ENCODE measurements around the gene UBE2QL1. TPM values are rescaled to one million over a fixed set of nuclear protein-coding genes. Genes with fewer than 3 reads are reported as not detected.
A peak's percentile ranks its signal among the peaks of the same experiment; 100 is the strongest.

UBE2QL1 gene
- total and polyA plus RNA-seq, 8 donors, result 0.58 to 6.1 (median 0.95) TPM; not detected in 1

- DNase-seq, result no peak
- no peaks in the 10 kb centered on the region for H3K36me3 ChIP-seq
- H3K9me3 ChIP-seq, result no peaks in the 10 kb centered on the region
- peaks cover 0 to 5% (median 0%) of the 10 kb centered on the region in 3 donors for H3K27me3 ChIP-seq
- TF ChIP-seq CTCF (IDR thresholded peaks at IDR 0.05) (no peak), POLR2A (IDR thresholded peaks at IDR 0.05) (no peak), EP300 (IDR thresholded peaks at IDR 0.05) (no peak), POLR2AphosphoS5 (IDR thresholded peaks at IDR 0.05) (no peak)
- no peak overlapping the region for H3K27ac ChIP-seq
- WGBS, 5 donors, result 64 to 87% (median 72%) methylated on average over 2 to 4 of the region's 4 CpGs
- H3K4me3 ChIP-seq, result no peak overlapping the region
- no peaks in the 10 kb centered on the region for H3K4me1 ChIP-seq
- intact Hi-C loops (cut with DNase I; ENCODE audit: low total_unique reads), result no loop called here
Measured at GRCh38 chr5:6412811-6413210, 35.8 kb upstream of the UBE2QL1 start.

DNA sequence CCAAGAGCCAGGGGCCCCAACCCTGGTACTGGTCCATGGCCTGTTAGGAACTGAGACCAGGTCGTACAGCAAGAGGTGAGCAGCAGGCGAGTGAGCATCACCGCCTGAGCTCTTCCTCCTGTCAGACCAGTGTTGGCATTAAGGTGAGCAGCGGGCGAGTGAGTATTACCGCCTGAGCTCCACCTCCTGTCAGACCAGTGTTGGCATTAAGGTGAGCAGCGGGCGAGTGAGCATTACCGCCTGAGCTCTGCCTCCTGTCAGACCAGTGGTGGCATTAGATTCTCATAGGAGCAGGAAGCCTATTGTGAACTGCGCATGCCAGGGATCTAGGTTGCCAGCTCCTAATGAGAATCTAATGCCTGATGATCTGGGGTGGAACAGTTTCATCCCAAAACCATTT is 31.0 kb upstream of the UBE2QL1 start:
- peaks cover 0 to 5% (median 0%) of the 10 kb centered on the region in 3 donors for H3K27me3 ChIP-seq
- intact Hi-C loops (cut with DNase I; ENCODE audit: low total_unique reads), result no loop called here
- no peak overlapping the region for H3K4me3 ChIP-seq
- no peak overlapping the region for H3K27ac ChIP-seq
- 93 to 97% (median 95%) methylated on average over 5 to 10 of the region's 10 CpGs for WGBS, 5 donors
- no peak for TF ChIP-seq POLR2A (IDR thresholded peaks at IDR 0.05)
- no peaks in the 10 kb centered on the region for H3K9me3 ChIP-seq
- no peak for DNase-seq
- H3K4me1 ChIP-seq, result peaks cover 0 to 11% (median 4%) of the 10 kb centered on the region in 4 donors
- H3K36me3 ChIP-seq, result no peaks in the 10 kb centered on the region

- WGBS, 5 donors, result 68 to 85% (median 73%) methylated on average over 3 of the region's 3 CpGs
- intact Hi-C loops (cut with DNase I; ENCODE audit: low total_unique reads), result no loop called here
- Histone ChIP-seq H3K27ac (no peak overlapping the region), H3K36me3 (no peaks in the 10 kb centered on the region), H3K9me3 (no peaks in the 10 kb centered on the region), H3K4me1 (peaks cover 0 to 11% (median 4%) of the 10 kb centered on the region in 4 donors), H3K27me3 (peaks cover 0 to 5% (median 0%) of the 10 kb centered on the region in 3 donors), H3K4me3 (no peak overlapping the region)
- DNase-seq, result no peak
- no peak for TF ChIP-seq CTCF (IDR thresholded peaks at IDR 0.05)
- TF ChIP-seq POLR2AphosphoS5 (IDR thresholded peaks at IDR 0.05), result no peak
- no peak for TF ChIP-seq EP300 (IDR thresholded peaks at IDR 0.05)
- TF ChIP-seq POLR2A (IDR thresholded peaks at IDR 0.05), result no peak
Measured at GRCh38 chr5:6418679-6419276, 29.9 kb upstream of the UBE2QL1 start.

- Histone ChIP-seq H3K4me3 (no peak overlapping the region), H3K27me3 (peaks cover 0 to 11% (median 0%) of the 10 kb centered on the region in 3 donors), H3K36me3 (no peaks in the 10 kb centered on the region), H3K9me3 (no peaks in the 10 kb centered on the region), H3K27ac (no peak overlapping the region), H3K4me1 (peaks cover 0 to 11% (median 4%) of the 10 kb centered on the region in 4 donors)
- 18 to 29% (median 24%) methylated on average over 8 of the region's 8 CpGs for WGBS, 5 donors
- TF ChIP-seq POLR2AphosphoS5 (IDR thresholded peaks at IDR 0.05) (no peak), EP300 (IDR thresholded peaks at IDR 0.05) (no peak), CTCF (IDR thresholded peaks at IDR 0.05) (no peak), POLR2A (IDR thresholded peaks at IDR 0.05) (no peak)
- intact Hi-C loops (cut with DNase I; ENCODE audit: low total_unique reads), result no loop called here
- peak in 1 of 2 donors; percentile 63 for DNase-seq
Measured at GRCh38 chr5:6419340-6419852, 29.3 kb upstream of the UBE2QL1 start.
